Common myeloid progenitor, CD34-positive (primary cell): Measurements from ENCODE around the gene WDR86.

Source experiments
- CTCF ChIA-PET: fragments of 350-600 bp; sonication (Branson Sonifier 250); formaldehyde crosslinking; loops from one replicate; lab custom pipeline; 2021; ENCODE audit warnings: antibody characterized with exemption; lab: Charles Lee
- POLR2A ChIA-PET: fragments of 350-600 bp; sonication (Branson Sonifier 250); formaldehyde crosslinking; loops from one replicate; lab custom pipeline; 2021; ENCODE audit warnings: antibody characterized with exemption; lab: Charles Lee
- DNase-seq, 3 donors: peaks; one replicate each; pipeline versions ENCODE4 v3.0.0 to v3.0.0-alpha.2; 2013
- H3K27ac ChIP-seq, 2 experiments: 1 replicate in 1 of 2; 2 replicates in 1 of 2; pipeline ENCODE4 v1.7.0; 2013; ENCODE audit warnings: inconsistent platforms in 2 of 2, low read length in 2 of 2, mild to moderate bottlenecking in 2 of 2, low read depth in 1 of 2, moderate library complexity in 1 of 2; ENCODE audit not compliant: severe bottlenecking in 2 of 2, insufficient read depth in 1 of 2, poor library complexity in 1 of 2
- H3K27me3 ChIP-seq, 5 experiments: replicated peaks in 2 of 5; 1 replicate in 3 of 5; 2 replicates in 2 of 5; pipeline versions ENCODE4 v1.6.1 to v1.7.0; 2013; ENCODE audit warnings: low read length in 4 of 5, mild to moderate bottlenecking in 2 of 5, moderate library complexity in 2 of 5, inconsistent platforms in 1 of 5; ENCODE audit not compliant: insufficient read depth in 5 of 5, control insufficient read depth in 4 of 5
- H3K36me3 ChIP-seq, 4 experiments: 1 replicate in 2 of 4; 2 replicates in 2 of 4; pipeline versions ENCODE4 v1.6.1 to v1.7.0; 2013; ENCODE audit warnings: low read length in 3 of 4, control low read depth in 1 of 4, mild to moderate bottlenecking in 1 of 4; ENCODE audit not compliant: control insufficient read depth in 4 of 4, insufficient read depth in 4 of 4
- H3K4me1 ChIP-seq, 4 experiments: 1 replicate in 3 of 4; 2 replicates in 1 of 4; pipeline versions ENCODE4 v1.6.1 to v1.7.1; 2013; ENCODE audit warnings: low read length in 3 of 4, mild to moderate bottlenecking in 3 of 4, control low read depth in 1 of 4, inconsistent platforms in 1 of 4, moderate library complexity in 1 of 4; ENCODE audit not compliant: control insufficient read depth in 4 of 4, insufficient read depth in 4 of 4; ENCODE audit errors: control extremely low read depth in 1 of 4
- H3K4me3 ChIP-seq, 7 experiments: 1 replicate in 4 of 7; 2 replicates in 3 of 7; pipeline versions ENCODE4 v1.5.1 to v1.7.0; 2013; ENCODE audit warnings: mild to moderate bottlenecking in 7 of 7, low read length in 6 of 7, moderate library complexity in 6 of 7, inconsistent platforms in 2 of 7, low read depth in 2 of 7, control low read depth in 1 of 7; ENCODE audit not compliant: insufficient read depth in 4 of 7, control insufficient read depth in 1 of 7; ENCODE audit errors: extremely low read depth in 1 of 7
- H3K9me3 ChIP-seq, 5 experiments: 1 replicate in 4 of 5; 2 replicates in 1 of 5; pipeline versions ENCODE4 v1.6.1 to v1.7.1; 2013; ENCODE audit warnings: low read length in 4 of 5, mild to moderate bottlenecking in 2 of 5, inconsistent platforms in 1 of 5, low read depth in 1 of 5, moderate library complexity in 1 of 5; ENCODE audit not compliant: control insufficient read depth in 4 of 5, insufficient read depth in 2 of 5; ENCODE audit errors: control extremely low read depth in 1 of 5
- WGBS: methylation state at CpG from one replicate; pipeline ENCODE4 v1.1.5; 2013; ENCODE audit not compliant: insufficient coverage; 5-methylcytosine and 5-hydroxymethylcytosine counted together

The WDR86 gene

DNA sequence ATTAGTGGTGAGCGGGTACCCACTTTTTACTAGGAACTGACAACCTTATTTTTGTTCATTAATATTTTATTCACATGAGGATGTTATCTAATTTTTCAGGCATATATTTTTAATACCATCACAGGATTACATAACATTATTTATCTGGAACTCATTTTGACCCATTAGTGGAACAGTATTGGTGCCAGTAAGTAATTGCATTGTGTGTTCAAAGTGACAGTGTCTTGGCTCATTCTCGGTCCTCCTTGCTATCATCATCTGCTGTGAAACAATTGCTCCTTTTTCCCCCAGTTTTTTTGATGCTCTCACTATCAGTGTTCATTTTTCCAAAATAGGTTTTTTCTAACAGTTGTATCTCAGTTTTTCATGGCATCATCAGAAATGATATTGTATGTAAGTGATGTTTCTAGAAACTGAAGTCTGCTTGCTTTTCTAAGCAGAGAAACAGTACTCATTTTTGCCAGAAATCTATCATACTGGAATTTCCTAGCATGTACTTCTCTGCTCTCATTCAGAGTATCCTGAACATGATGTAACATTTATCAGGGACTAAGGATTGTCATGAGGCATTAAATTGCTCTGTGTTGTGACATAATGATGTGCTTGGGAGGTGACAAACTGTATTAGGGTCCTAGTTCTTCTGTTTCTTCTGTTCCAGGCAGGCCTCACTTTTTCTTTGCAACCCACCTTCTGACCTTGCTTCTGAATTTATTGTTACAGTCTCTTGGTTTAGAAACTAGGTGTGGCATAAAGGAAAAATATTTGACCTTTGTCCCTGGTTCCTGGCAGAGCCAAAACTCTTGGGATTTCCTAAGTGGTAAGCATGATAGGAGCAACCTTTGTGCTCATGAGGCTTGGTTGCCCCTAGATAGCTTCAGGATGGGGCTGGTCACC, 64.0 kb downstream of the WDR86 start:
- ChIA-PET POLR2A (no interaction called here), CTCF (interaction anchor here (0.9 to 12.3 kb wide), 4 partner anchors 17 to 101 kb away, joined by 3 to 155 read pairs (median 12); no protein-coding TSS in a partner anchor)
- H3K9me3 ChIP-seq = no peaks in the 10 kb centered on the region
- H3K36me3 ChIP-seq = peaks cover 5 to 35% (median 21%) of the 10 kb centered on the region in 4 experiments
- H3K27me3 ChIP-seq = no peaks in the 10 kb centered on the region
- peaks cover 13 to 32% (median 25%) of the 10 kb centered on the region in 4 experiments for H3K4me1 ChIP-seq
- H3K4me3 ChIP-seq = no peak overlapping the region
- DNase-seq = no peak
- no peak overlapping the region for H3K27ac ChIP-seq
- WGBS = no CpG with 5 or more reads among the region's 2 CpGs

DNA sequence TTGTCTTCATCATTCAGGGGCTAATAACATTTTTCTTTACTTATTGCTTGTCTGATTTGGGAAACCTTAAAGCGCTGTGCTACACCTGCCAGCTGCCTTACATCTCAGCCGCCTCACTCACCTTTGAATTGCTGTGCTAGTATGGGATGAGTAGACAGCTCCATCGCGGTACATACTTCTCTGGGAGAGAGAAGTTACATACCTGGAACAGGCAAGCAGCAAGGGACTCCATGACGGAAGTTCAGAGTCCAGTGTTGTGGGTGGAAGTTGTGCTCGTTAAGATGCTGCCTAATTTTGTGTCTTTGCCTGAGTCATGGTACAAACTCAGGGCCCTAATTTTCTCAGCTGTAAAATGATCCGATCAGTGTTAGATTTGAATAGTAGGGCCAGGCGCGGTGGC, 66.3 kb downstream of the WDR86 start:
- 95% methylated on average over 6 of the region's 9 CpGs for WGBS
- no peak for DNase-seq
- POLR2A ChIA-PET = no interaction called here

DNA sequence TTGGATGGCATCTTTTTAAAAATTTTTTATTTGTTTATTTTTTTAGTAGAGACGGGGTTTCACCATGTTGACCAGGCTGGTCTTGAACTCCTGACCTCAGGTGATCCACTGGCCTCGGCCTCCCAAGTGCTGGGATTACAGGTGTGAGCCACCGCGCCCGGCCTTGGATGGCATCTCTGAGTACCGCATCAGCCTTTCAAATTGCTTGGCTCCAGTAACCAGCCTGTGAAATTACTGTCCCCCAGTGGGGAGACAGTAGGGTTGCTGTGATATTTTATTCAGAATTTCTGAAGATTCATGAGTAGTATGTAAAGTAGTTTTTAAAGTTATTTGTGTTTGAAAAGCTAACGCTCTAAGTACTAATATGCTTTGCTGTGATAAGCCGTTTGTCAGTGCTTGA, 67.0 kb downstream of the WDR86 start:
- H3K27me3 ChIP-seq = no peaks in the 10 kb centered on the region
- H3K27ac ChIP-seq = peak overlapping the region; percentile 33 to 84
- POLR2A ChIA-PET = no interaction called here
- peak in 2 of 3 donors; percentile 21 to 22 for DNase-seq
- 98% methylated on average over 6 of the region's 8 CpGs for WGBS
- H3K4me3 ChIP-seq = peak overlapping the region in 6 of 7 experiments; percentile 74 to 100 (median 94)
- H3K4me1 ChIP-seq = peaks cover 10 to 18% (median 11%) of the 10 kb centered on the region in 4 experiments
- CTCF ChIA-PET = interaction anchor here (1.2 to 2.8 kb wide), 3 partner anchors 9 to 27 kb away, joined by 3 to 21 read pairs (median 5); no protein-coding TSS in a partner anchor
- no peaks in the 10 kb centered on the region for H3K9me3 ChIP-seq
- H3K36me3 ChIP-seq = peaks cover 4 to 27% (median 18%) of the 10 kb centered on the region in 4 experiments

More for the DNA sequence above, 66.3 kb downstream of the WDR86 start:
- Histone ChIP-seq H3K27me3 (no peaks in the 10 kb centered on the region), H3K4me1 (peaks cover 10 to 18% (median 11%) of the 10 kb centered on the region in 4 experiments), H3K27ac (no peak overlapping the region), H3K9me3 (no peaks in the 10 kb centered on the region), H3K4me3 (no peak overlapping the region), H3K36me3 (peaks cover 4 to 30% (median 18%) of the 10 kb centered on the region in 4 experiments)
- CTCF ChIA-PET = interaction anchor here (1.2 to 2.8 kb wide), 4 partner anchors 8 to 28 kb away, joined by 3 to 21 read pairs (median 4); no protein-coding TSS in a partner anchor

DNA sequence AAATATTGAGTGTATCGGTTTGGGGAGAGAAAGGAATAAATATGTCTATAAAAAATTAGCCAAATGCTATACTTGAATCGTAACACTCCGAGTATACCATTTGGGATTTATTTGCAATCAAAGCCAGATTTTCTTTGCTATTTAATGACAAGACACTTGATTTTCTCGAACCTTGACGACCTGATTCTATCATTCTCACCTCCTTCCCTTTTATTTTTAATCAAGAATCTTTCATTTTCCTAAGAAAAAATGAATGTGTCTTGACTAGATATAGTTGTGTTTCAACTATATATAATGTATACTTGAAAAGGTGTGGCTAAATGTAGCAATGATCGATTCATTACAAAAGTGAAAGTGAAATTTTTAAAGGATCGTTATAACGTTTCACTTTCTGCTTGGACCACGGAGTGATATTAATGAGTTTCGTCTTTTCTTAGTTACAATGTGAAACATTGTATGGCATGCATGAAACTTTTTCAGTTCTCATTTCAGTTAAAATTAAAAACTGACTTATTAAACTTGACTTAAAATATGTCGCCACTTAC, 67.7 kb downstream of the WDR86 start:
- H3K4me3 ChIP-seq = peak overlapping the region in 6 of 7 experiments; percentile 74 to 100 (median 94)
- CTCF ChIA-PET = interaction anchor here (0.6 to 3.6 kb wide), 8 partner anchors 8 to 322 kb away, joined by 3 to 20 read pairs (median 5); no protein-coding TSS in a partner anchor
- no peaks in the 10 kb centered on the region for H3K27me3 ChIP-seq

DNA sequence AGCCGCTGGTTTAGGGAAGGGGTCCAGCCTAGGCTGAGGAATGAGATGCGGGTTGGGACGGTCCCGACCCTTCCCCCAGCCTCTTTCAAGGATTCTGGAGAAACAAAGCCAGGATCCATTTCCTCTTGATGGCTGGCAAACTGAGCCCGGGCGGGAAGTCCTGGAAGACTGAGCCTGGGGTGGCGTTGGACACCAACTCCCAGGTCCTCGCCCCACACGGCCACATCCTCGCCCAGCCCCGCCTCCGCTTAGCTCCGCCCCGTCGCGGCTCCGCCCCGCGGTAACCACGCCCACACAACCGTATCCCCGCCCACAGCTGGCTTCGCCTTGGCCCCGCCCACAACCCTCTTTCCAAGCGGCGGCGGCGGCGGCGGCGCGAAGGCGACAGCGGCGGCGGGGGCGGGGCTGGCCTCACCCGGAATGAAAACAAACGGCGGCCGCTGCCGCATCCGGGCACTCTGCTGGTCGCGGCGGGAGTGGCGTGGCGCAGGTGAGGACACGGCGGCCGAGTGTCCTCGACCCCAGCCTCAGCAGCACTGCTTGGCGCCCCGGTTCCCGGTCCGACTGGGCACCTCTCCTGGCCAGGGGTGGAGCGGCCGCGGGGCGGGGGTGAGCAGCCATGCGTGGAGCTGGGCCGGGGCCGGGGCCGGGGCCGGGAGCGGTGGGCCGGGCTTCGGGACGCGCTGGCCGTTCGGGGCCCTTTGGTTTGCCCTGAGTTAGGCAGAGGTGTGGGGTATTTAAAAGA, 68.3 kb downstream of the WDR86 start, which contains the start of gene NUB1:
Gene NUB1 (plus strand): TSS at position 456 of the 745 bp plus-strand sequence. CDS start 3,538 bp downstream, outside the sequence.
- peak; percentile 61 to 81 (median 75) for DNase-seq
- Histone ChIP-seq H3K27me3 (no peaks in the 10 kb centered on the region), H3K36me3 (peaks cover 4 to 18% (median 12%) of the 10 kb centered on the region in 4 experiments), H3K4me1 (peaks cover 10 to 18% (median 11%) of the 10 kb centered on the region in 4 experiments), H3K4me3 (peak within 1 kb of the TSS; percentile 71 to 100 (median 92)), H3K9me3 (no peaks in the 10 kb centered on the region), H3K27ac (peak within 1 kb of the TSS; percentile 33 to 84)
- whole genome bisulfite sequencing = 9% methylated on average over 60 of the region's 72 CpGs
- POLR2A ChIA-PET = no interaction called here
- CTCF ChIA-PET = interaction anchor here (0.6 to 3.6 kb wide), 9 partner anchors 9 to 321 kb away, joined by 3 to 20 read pairs (median 5); no protein-coding TSS in a partner anchor

More for the DNA sequence above, 67.7 kb downstream of the WDR86 start:
- Histone ChIP-seq H3K27ac (peak overlapping the region; percentile 33 to 84), H3K9me3 (no peaks in the 10 kb centered on the region), H3K4me1 (peaks cover 10 to 18% (median 11%) of the 10 kb centered on the region in 4 experiments), H3K36me3 (peaks cover 4 to 23% (median 15%) of the 10 kb centered on the region in 4 experiments)
- 0% methylated on average over 6 of the region's 11 CpGs for WGBS
- peak; percentile 29 to 52 (median 52) for DNase-seq
- POLR2A ChIA-PET = no interaction called here

DNA sequence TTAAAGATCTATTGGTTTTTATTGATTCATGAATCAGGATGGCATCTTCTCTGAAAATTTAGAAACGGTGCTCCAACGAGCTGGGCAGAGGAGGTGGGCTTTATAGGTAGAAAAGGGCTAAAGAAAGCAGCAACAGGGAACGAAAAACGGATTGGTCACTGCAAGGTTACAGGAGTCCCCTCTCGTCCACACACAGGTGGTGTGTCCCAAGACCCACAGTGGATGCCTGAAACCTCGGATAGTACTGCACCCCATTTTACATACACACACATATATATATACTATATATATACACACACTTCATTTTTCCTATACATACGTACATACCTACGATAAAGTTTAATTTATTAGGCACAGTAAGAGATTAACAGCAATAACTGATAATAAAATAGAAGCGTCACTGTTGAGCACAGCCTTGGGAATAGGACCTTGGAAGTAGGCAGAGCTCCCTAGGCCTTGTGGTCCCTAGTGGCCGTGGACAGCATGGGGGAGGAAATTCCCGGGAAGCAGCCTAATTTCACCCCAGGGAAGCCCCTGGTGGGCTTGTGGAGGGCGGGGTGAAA, 69.0 kb downstream of the WDR86 start:
- CTCF ChIA-PET = interaction anchor here (0.9 to 3.6 kb wide), 8 partner anchors 10 to 217 kb away, joined by 3 to 20 read pairs (median 5); no protein-coding TSS in a partner anchor
- Histone ChIP-seq H3K4me1 (peaks cover 10 to 18% (median 12%) of the 10 kb centered on the region in 4 experiments), H3K27me3 (no peaks in the 10 kb centered on the region), H3K4me3 (peak overlapping the region in 2 of 7 experiments; percentile 51 to 100), H3K36me3 (peaks cover 1 to 11% (median 7%) of the 10 kb centered on the region in 4 experiments), H3K9me3 (no peaks in the 10 kb centered on the region), H3K27ac (no peak overlapping the region)
- WGBS = 95% methylated on average over 8 of the region's 12 CpGs
- POLR2A ChIA-PET = no interaction called here
- DNase-seq = no peak
